Neural crest cell (in vitro differentiated cells): ENCODE results near the gene ATAD3B. TPM values are rescaled to one million over a fixed set of nuclear protein-coding genes. Genes with fewer than 3 reads are reported as not detected.
A peak's percentile ranks its signal among the peaks of the same experiment; 100 is the strongest.

Source experiments
- DNase-seq: peaks from one replicate; pipeline ENCODE4 v3.0.0; 2021; ENCODE audit warnings: low read depth, mixed read lengths, low spot score
- H3K27ac Mint-ChIP-seq: one replicate; pipeline ENCODE4 v1.8.0; 2021; ENCODE audit warnings: mild to moderate bottlenecking, mixed read lengths; ENCODE audit not compliant: unreplicated experiment
- H3K27me3 Mint-ChIP-seq: 2 replicates; pipeline ENCODE4 v1.8.0; 2021; ENCODE audit warnings: low read depth, mild to moderate bottlenecking, mixed read lengths
- H3K36me3 Mint-ChIP-seq: 2 replicates; pipeline ENCODE4 v1.8.0; 2021; ENCODE audit warnings: low read depth, mild to moderate bottlenecking, mixed read lengths
- H3K4me1 Mint-ChIP-seq: 2 replicates; pipeline ENCODE4 v1.8.0; 2021; ENCODE audit warnings: mixed read lengths
- H3K4me3 Mint-ChIP-seq: one replicate; pipeline ENCODE4 v1.8.0; 2021; ENCODE audit warnings: mild to moderate bottlenecking, mixed read lengths
- H3K9me3 Mint-ChIP-seq: 2 replicates; pipeline ENCODE4 v1.8.0; 2021; ENCODE audit warnings: mixed read lengths
- CTCF ChIP-seq: fragments of 200-600 bp; sonication (generic); conservative IDR thresholded peaks from 2 replicates; pipeline ENCODE4 v1.5.0; 2021; ENCODE audit warnings: antibody characterized with exemption, mild to moderate bottlenecking
- total RNA-seq: library from RNA; stranded (reverse); gene quantifications from 2 replicates; pipeline ENCODE4 v1.2.1, GENCODE V29; 2021

Gene ATAD3B
- total RNA-seq, 1 donor from 2014 or later: 45.1 TPM

GRCh38 chr1:1537626-1538250 lies 66.2 kb downstream of the ATAD3B start:
- no peak for DNase-seq
- Mint-ChIP-seq H3K4me1 (peaks cover 11% of the 10 kb centered on the region), H3K4me3 (peak overlapping the region; percentile 77), H3K9me3 (no peaks in the 10 kb centered on the region), H3K27me3 (peaks cover 8% of the 10 kb centered on the region), H3K36me3 (peaks cover 7% of the 10 kb centered on the region), H3K27ac (no peak overlapping the region)
- no peak for TF ChIP-seq CTCF

- H3K9me3 Mint-ChIP-seq: no peaks in the 10 kb centered on the region
- peaks cover 8% of the 10 kb centered on the region for H3K27me3 Mint-ChIP-seq
- peak overlapping the region; percentile 77 for H3K4me3 Mint-ChIP-seq
- peaks cover 11% of the 10 kb centered on the region for H3K4me1 Mint-ChIP-seq
- TF ChIP-seq CTCF: no peak
- H3K36me3 Mint-ChIP-seq: peaks cover 7% of the 10 kb centered on the region
- H3K27ac Mint-ChIP-seq: no peak overlapping the region
- no peak for DNase-seq
Measured at GRCh38 chr1:1538334-1538733, 66.8 kb downstream of the ATAD3B start.

GRCh38 chr1:1538989-1539309 lies 67.4 kb downstream of the ATAD3B start:
- TF ChIP-seq CTCF: no peak
- DNase-seq: no peak
- H3K27ac Mint-ChIP-seq: no peak overlapping the region
- peak overlapping the region; percentile 77 for H3K4me3 Mint-ChIP-seq
- peaks cover 11% of the 10 kb centered on the region for H3K4me1 Mint-ChIP-seq
- peaks cover 8% of the 10 kb centered on the region for H3K27me3 Mint-ChIP-seq
- H3K36me3 Mint-ChIP-seq: peaks cover 7% of the 10 kb centered on the region
- no peaks in the 10 kb centered on the region for H3K9me3 Mint-ChIP-seq

GRCh38 chr1:1539310-1540089 lies 67.9 kb downstream of the ATAD3B start:
- no peak for DNase-seq
- Mint-ChIP-seq H3K4me1 (peaks cover 11% of the 10 kb centered on the region), H3K27ac (no peak overlapping the region), H3K27me3 (peaks cover 8% of the 10 kb centered on the region), H3K9me3 (no peaks in the 10 kb centered on the region), H3K4me3 (peak overlapping the region; percentile 77), H3K36me3 (peaks cover 7% of the 10 kb centered on the region)
- no peak for TF ChIP-seq CTCF

- peak within 1 kb of the TSS; percentile 83 for H3K4me3 Mint-ChIP-seq
- peaks cover 7% of the 10 kb centered on the region for H3K36me3 Mint-ChIP-seq
- peaks cover 8% of the 10 kb centered on the region for H3K27me3 Mint-ChIP-seq
- H3K4me1 Mint-ChIP-seq: peaks cover 11% of the 10 kb centered on the region
- no peaks in the 10 kb centered on the region for H3K9me3 Mint-ChIP-seq
- TF ChIP-seq CTCF: no peak
- H3K27ac Mint-ChIP-seq: peak within 1 kb of the TSS; percentile 27
- peak; percentile 66 for DNase-seq
Measured at GRCh38 chr1:1540090-1540817, 68.7 kb downstream of the ATAD3B start, which contains the start of gene TMEM240. Gene TMEM240, minus strand, starts transcription at chr1:1540624. Its CDS starts 278 bp downstream, at chr1:1540346.
